Kidney (tissue), 14 donors: ENCODE measurements around the gene DDAH2. TPM values are rescaled to one million over a fixed set of nuclear protein-coding genes. Genes with fewer than 3 reads are reported as not detected.
A peak's percentile ranks its signal among the peaks of the same experiment; 100 is the strongest.

ENCODE experiments used
- DNase-seq, 5 donors: peaks; one replicate each; pipeline ENCODE4 v3.0.0-alpha.2; 2013 to 2020
- FAIRE-seq: peaks from 2 replicates; lab custom pipeline; 2012; peaks lifted over from hg19 to GRCh38; lab: Jason Lieb, UNC
- H3K27ac ChIP-seq, 2 donors: one replicate each; pipeline ENCODE4 v1.7.0; 2013; ENCODE audit warnings: low read depth in 2 of 2, low read length in 2 of 2, inconsistent platforms in 1 of 2
- H3K27me3 ChIP-seq: one replicate; pipeline ENCODE4 v1.7.1; 2013; ENCODE audit warnings: low read length, inconsistent platforms; ENCODE audit not compliant: control insufficient read depth, insufficient read depth
- H3K36me3 ChIP-seq, 3 donors: one replicate each; pipeline versions ENCODE4 v1.7.0 to v1.7.1; 2013; ENCODE audit warnings: low read length in 3 of 3, control low read depth in 1 of 3, inconsistent platforms in 1 of 3; ENCODE audit not compliant: insufficient read depth in 3 of 3, control insufficient read depth in 2 of 3
- H3K4me1 ChIP-seq, 3 donors: one replicate each; pipeline versions ENCODE4 v1.7.0 to v1.7.1; 2013; ENCODE audit warnings: low read length in 3 of 3, inconsistent platforms in 1 of 3, low read depth in 1 of 3; ENCODE audit not compliant: control insufficient read depth in 2 of 3, insufficient read depth in 2 of 3
- H3K4me3 ChIP-seq, 3 donors: one replicate each; pipeline versions ENCODE4 v1.7.0 to v1.8.1; 2013; ENCODE audit warnings: low read length in 3 of 3, control low read depth in 1 of 3, inconsistent platforms in 1 of 3
- H3K9ac ChIP-seq, 3 donors: one replicate each; pipeline versions ENCODE4 v1.7.0 to v1.7.1; 2013; ENCODE audit warnings: low read length in 3 of 3, control low read depth in 1 of 3, inconsistent platforms in 1 of 3
- H3K9me3 ChIP-seq, 3 donors: one replicate each; pipeline versions ENCODE4 v1.7.0 to v1.7.1; 2013; ENCODE audit warnings: low read length in 3 of 3, control low read depth in 1 of 3, inconsistent platforms in 1 of 3; ENCODE audit not compliant: control insufficient read depth in 2 of 3, insufficient read depth in 1 of 3
- intact Hi-C: fragments of 100-400 bp; cut with DNase I; formaldehyde crosslinking; loops from one replicate; pipeline ENCODE4 v1.11.1; 2022
- polyA plus RNA-seq: library from polyadenylated mRNA; stranded (reverse); fragments of 350-450 nt; fragmentation: Illumina TruSeq; extraction: RNeasy Lipid Tissue Mini Kit (QIAGEN cat#74804); gene quantifications from one replicate; pipeline ENCODE4 v1.2.3, GENCODE V29; 2014; ENCODE audit warnings: low read depth, low replicate concordance; ENCODE audit not compliant: insufficient read depth
- total RNA-seq: library from RNA; stranded (reverse); fragmentation: NEBNext Ultra II Directional; extraction: Animal tissue kit (Norgen Biotek cat#: 25700); gene quantifications from one replicate; pipeline ENCODE4 v1.2.1, GENCODE V29; 2021
- TF ChIP-seq, protein P1 (sequence below): IDR thresholded peaks from 3 replicates; pipeline ENCODE4 v1.5.1; 2012; ENCODE audit warnings: mild to moderate bottlenecking, moderate library complexity, borderline replicate concordance; ENCODE audit not compliant: insufficient read depth; ENCODE audit errors: extremely low read depth
- donor health status: control.
- donor health status: control.
- donor health status: control.
- donor health status: control.
- donor health status: control.
- donor health status: DM: yes; HTN: yes; CAD: no.
- donor health status: Normal renal cell carcinoma (clear cell type).

DDAH2 gene
- total and polyA plus RNA-seq, 2 donors from 2014 or later: 98.9 to 147 TPM

DNA sequence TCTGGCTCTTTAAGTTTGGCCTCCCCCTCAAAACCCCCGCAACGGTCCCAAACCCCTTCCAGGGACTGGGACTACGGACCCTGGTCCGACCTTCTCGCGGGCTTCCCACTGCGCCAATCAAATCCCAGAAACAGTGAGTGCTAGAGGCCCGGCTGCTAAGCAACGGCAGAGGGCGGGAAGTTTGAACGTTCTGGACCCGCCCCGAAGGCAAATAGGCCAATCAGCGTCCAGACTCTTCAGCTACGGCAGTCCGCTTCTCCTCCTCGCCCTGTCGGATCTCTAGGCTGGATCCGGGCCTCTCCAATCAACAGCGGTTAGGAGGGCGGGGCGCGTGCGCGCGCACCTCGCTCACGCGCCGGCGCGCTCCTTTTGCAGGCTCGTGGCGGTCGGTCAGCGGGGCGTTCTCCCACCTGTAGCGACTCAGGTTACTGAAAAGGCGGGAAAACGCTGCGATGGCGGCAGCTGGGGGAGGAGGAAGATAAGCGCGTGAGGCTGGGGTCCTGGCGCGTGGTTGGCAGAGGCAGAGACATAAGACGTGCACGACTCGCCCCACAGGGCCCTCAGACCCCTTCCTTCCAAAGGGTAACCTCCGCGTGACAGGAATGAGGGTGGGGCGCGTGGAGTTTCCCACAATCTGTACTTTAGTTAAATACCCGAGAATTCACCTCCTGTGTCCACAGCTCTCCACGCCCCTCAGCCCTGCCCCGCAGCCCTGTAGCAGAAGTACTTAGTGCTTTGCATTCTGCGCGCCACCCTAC, 10.7 kb upstream of the DDAH2 start, which contains the start of gene MSH5:
Gene MSH5 (plus strand): TSS at position 367 of the 758 bp plus-strand sequence. CDS start 462 bp downstream, outside the sequence.
- Histone ChIP-seq H3K4me1 (peaks cover 10 to 32% (median 27%) of the 10 kb centered on the region in 3 donors), H3K4me3 (peak within 1 kb of the TSS; percentile 74 to 93 (median 88)), H3K36me3 (peaks cover 0 to 2% (median 0%) of the 10 kb centered on the region in 3 donors), H3K9ac (peak within 1 kb of the TSS; percentile 60 to 80 (median 78)), H3K27ac (peak within 1 kb of the TSS; percentile 92 to 93), H3K27me3 (no peaks in the 10 kb centered on the region), H3K9me3 (no peaks in the 10 kb centered on the region)
- FAIRE-seq (peak; percentile 76), DNase-seq (peak; percentile 98 to 100 (median 100))
- TF ChIP-seq, protein P1, sequence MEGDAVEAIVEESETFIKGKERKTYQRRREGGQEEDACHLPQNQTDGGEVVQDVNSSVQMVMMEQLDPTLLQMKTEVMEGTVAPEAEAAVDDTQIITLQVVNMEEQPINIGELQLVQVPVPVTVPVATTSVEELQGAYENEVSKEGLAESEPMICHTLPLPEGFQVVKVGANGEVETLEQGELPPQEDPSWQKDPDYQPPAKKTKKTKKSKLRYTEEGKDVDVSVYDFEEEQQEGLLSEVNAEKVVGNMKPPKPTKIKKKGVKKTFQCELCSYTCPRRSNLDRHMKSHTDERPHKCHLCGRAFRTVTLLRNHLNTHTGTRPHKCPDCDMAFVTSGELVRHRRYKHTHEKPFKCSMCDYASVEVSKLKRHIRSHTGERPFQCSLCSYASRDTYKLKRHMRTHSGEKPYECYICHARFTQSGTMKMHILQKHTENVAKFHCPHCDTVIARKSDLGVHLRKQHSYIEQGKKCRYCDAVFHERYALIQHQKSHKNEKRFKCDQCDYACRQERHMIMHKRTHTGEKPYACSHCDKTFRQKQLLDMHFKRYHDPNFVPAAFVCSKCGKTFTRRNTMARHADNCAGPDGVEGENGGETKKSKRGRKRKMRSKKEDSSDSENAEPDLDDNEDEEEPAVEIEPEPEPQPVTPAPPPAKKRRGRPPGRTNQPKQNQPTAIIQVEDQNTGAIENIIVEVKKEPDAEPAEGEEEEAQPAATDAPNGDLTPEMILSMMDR: no peak
- intact Hi-C loops: no loop called here

DNA sequence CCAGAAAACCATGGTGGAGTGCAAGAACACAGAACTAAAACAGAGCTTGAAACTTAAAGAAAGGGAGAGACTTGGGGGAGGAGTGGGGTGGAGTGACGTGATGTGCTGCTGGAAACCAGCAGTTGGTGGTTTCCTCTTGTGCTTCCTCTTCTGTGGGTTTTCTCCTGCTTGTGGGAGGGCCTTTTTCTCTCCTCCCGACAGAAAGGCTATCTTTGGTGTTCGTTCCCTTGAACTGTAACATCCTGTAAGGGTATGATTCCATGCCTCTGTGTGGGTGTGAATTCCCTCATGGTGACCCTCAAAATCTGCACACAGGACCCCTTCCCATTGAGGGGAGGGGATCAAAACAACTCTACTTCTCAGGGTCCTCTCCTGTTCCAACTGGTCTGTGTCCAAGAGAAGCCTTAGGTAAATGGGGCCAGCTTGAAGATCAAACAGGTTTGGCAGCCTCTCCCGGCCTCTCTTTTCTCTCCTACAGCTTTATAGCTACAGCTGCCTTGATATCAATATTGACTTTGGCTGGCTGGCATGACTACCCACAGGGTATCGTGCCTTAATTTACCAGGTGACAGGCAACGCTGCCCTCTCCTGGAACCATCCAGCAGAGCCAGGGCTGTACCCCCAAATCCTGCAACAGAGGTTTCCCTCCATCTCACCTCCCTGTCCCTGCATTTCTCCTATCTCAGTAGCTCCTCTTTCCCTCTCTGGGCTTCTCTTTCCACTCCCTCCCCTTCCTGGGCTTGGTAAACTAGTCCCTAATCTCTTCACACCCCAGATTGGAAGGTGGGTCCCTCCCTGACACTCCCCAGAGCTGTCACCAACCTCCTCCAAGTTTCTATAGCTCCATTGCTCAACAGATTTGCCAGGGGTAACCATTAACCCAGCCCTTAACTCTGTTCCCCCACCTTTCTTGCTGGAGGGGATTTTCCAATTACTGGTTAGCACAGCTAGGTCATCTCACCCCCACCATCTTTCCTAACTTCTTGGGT, 9.2 kb upstream of the DDAH2 start:
- Histone ChIP-seq H3K27ac (peak overlapping the region; percentile 87 to 92), H3K4me3 (peak overlapping the region; percentile 12 to 47 (median 35)), H3K36me3 (peaks cover 0 to 7% (median 2%) of the 10 kb centered on the region in 3 donors), H3K9ac (peak overlapping the region in 2 of 3 donors; percentile 31 to 62), H3K9me3 (no peaks in the 10 kb centered on the region), H3K27me3 (no peaks in the 10 kb centered on the region), H3K4me1 (peaks cover 10 to 34% (median 32%) of the 10 kb centered on the region in 3 donors)
- DNase-seq: peak; percentile 46 to 93 (median 78)
- TF ChIP-seq, protein P1: no peak
- FAIRE-seq: no peak
- intact Hi-C loops: no loop called here

DNA sequence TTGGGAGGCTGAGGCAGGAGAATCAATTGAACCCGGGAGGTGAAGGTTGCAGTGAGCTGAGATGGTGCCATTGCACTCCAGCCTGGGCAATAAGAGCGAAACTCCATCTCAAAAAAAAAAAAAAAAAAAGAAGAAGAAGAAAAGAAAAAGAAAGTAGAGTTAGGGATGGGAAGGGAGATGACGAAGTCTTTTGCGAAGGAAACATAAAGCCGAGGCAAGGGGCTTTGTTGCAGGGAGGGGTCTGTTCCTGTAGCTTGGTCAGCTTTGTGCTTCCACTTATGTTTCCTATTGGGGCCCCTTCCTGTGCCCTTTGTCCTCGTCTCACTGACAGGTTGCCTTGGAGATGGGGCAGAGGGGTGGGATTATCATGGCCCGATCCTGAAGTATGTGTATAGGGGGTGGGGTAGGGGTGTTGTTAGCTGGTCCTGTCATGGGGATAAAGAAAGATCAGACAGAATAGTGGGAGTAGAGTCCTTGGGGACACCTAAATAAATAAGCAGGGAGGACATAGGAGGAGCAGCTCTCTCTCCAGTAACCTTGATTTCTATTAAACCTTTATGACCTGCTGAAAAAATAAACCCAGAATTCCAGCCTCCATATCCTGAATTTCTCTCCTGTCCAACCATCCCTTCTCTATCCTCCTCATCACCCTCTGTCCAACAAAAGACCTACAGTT, 8.4 kb upstream of the DDAH2 start:
- no peaks in the 10 kb centered on the region for H3K27me3 ChIP-seq
- peak overlapping the region; percentile 87 to 92 for H3K27ac ChIP-seq
- H3K4me1 ChIP-seq: peaks cover 10 to 34% (median 32%) of the 10 kb centered on the region in 3 donors
- H3K4me3 ChIP-seq: peak overlapping the region in 2 of 3 donors; percentile 12 to 47
- no peak for FAIRE-seq
- intact Hi-C loops: no loop called here
- TF ChIP-seq, protein P1: no peak
- peak overlapping the region in 1 of 3 donors; percentile 62 for H3K9ac ChIP-seq
- no peaks in the 10 kb centered on the region for H3K9me3 ChIP-seq
- DNase-seq: peak; percentile 12 to 94 (median 92)
- peaks cover 2 to 13% (median 4%) of the 10 kb centered on the region in 3 donors for H3K36me3 ChIP-seq
